Measurements from ENCODE around the gene SRP14.

DNA sequence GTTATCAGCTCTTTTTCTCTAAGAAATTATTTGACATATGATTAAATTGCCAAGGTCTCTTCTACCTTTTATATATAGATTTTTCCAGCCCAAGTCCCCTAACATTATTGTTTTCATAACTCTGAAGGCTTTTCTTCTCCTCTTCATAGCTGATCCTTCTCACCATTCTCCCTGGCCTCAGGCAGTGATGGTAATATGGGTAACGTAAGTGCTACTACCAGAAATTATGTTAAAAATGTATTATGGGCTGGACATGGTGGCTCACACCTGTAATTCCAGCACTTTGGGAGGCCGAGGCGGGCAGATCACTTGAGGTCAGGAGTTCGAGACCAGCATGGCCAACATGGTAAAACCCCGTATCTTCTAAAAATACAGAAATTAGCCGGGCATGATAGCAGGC is 40.5 kb upstream of the SRP14 start:
- TF ChIP-seq EZH2 (IDR thresholded peaks at IDR 0.05; ENCODE audit: insufficient read depth, low read length) = no peak
- TF ChIP-seq, protein P1, sequence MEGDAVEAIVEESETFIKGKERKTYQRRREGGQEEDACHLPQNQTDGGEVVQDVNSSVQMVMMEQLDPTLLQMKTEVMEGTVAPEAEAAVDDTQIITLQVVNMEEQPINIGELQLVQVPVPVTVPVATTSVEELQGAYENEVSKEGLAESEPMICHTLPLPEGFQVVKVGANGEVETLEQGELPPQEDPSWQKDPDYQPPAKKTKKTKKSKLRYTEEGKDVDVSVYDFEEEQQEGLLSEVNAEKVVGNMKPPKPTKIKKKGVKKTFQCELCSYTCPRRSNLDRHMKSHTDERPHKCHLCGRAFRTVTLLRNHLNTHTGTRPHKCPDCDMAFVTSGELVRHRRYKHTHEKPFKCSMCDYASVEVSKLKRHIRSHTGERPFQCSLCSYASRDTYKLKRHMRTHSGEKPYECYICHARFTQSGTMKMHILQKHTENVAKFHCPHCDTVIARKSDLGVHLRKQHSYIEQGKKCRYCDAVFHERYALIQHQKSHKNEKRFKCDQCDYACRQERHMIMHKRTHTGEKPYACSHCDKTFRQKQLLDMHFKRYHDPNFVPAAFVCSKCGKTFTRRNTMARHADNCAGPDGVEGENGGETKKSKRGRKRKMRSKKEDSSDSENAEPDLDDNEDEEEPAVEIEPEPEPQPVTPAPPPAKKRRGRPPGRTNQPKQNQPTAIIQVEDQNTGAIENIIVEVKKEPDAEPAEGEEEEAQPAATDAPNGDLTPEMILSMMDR (IDR thresholded peaks at IDR 0.05; ENCODE audit: insufficient read depth, low read depth, low read length) = no peak
